ENCODE results near the gene KCNH1.

Gene KCNH1

GRCh38 chr1:210866532-210866931, 267.4 kb downstream of the KCNH1 start:
- no peak for DNase-seq (ENCODE audit: low read depth)
- H3K4me3 ChIP-seq (ENCODE audit: low read depth, low read length): no peak overlapping the region
- TF ChIP-seq CTCF (IDR thresholded peaks at IDR 0.05; ENCODE audit: control insufficient read depth, extremely low read depth, insufficient read depth): no peak

- no peak for DNase-seq (ENCODE audit: low read depth)
- H3K4me3 ChIP-seq (ENCODE audit: low read depth, low read length): no peak overlapping the region
- no peak for TF ChIP-seq CTCF (IDR thresholded peaks at IDR 0.05; ENCODE audit: control insufficient read depth, extremely low read depth, insufficient read depth)
Measured at GRCh38 chr1:210857705-210858104, 276.2 kb downstream of the KCNH1 start.

GRCh38 chr1:210857146-210857663, 276.7 kb downstream of the KCNH1 start:
- no peak for TF ChIP-seq CTCF (IDR thresholded peaks at IDR 0.05; ENCODE audit: control insufficient read depth, extremely low read depth, insufficient read depth)
- H3K4me3 ChIP-seq (ENCODE audit: low read depth, low read length): no peak overlapping the region
- no peak for DNase-seq (ENCODE audit: low read depth)

GRCh38 chr1:210855440-210855839, 278.5 kb downstream of the KCNH1 start:
- TF ChIP-seq CTCF (IDR thresholded peaks at IDR 0.05; ENCODE audit: control insufficient read depth, extremely low read depth, insufficient read depth): no peak
- DNase-seq (ENCODE audit: low read depth): no peak
- H3K4me3 ChIP-seq (ENCODE audit: low read depth, low read length): no peak overlapping the region

- no peak overlapping the region for H3K4me3 ChIP-seq (ENCODE audit: low read depth, low read length)
- DNase-seq (ENCODE audit: low read depth): no peak
- TF ChIP-seq CTCF (IDR thresholded peaks at IDR 0.05; ENCODE audit: control insufficient read depth, extremely low read depth, insufficient read depth): no peak
Measured at GRCh38 chr1:210853276-210853675, 280.7 kb downstream of the KCNH1 start.

- no peak for DNase-seq (ENCODE audit: low read depth)
- H3K4me3 ChIP-seq (ENCODE audit: low read depth, low read length): no peak overlapping the region
- TF ChIP-seq CTCF (IDR thresholded peaks at IDR 0.05; ENCODE audit: control insufficient read depth, extremely low read depth, insufficient read depth): no peak
Measured at GRCh38 chr1:210850556-210850955, 283.4 kb downstream of the KCNH1 start.

GRCh38 chr1:210848474-210848873, 285.5 kb downstream of the KCNH1 start:
- no peak for DNase-seq (ENCODE audit: low read depth)
- no peak for TF ChIP-seq CTCF (IDR thresholded peaks at IDR 0.05; ENCODE audit: control insufficient read depth, extremely low read depth, insufficient read depth)
- H3K4me3 ChIP-seq (ENCODE audit: low read depth, low read length): no peak overlapping the region

Data from LNCaP clone FGC (cell line).